Measurements from ENCODE around the gene STAT4.

DNA sequence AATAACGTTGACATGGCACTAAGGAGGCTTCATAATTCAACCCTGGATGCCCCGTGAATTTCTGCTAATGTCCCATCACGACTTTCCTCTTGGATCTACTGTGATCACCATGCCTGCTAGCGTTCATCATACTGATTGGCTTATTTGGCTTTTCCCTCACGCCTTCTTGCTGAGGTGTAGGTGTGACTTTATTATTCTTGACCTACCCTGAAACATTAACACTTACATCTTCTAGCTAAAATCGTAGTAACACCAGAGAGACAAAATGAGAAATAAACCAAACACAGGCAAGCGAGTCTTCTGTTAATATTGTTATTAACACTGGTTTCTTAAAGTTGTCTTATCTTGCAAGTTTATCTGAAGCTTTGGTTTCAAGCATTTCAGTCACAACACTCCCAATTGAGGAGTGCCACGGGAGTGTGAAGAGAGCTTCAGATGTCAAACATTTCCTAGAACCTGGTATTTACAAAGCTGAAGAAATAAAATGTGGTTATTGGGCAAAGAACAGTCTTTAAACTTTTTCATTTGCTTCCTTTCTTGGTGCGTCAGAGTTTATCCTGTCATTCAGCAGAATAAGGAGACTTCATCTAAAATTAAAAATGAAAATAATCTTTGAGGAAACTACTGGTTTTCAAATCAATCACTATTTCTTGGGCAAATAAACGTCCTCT is 121.4 kb downstream of the STAT4 start:
- TF ChIP-seq POLR2A (IDR thresholded peaks at IDR 0.05; ENCODE audit: extremely low read depth, insufficient read length) (no peak), MAX (IDR thresholded peaks at IDR 0.05; ENCODE audit: low read depth, low read length) (no peak)
- TF ChIP-seq, protein P1, sequence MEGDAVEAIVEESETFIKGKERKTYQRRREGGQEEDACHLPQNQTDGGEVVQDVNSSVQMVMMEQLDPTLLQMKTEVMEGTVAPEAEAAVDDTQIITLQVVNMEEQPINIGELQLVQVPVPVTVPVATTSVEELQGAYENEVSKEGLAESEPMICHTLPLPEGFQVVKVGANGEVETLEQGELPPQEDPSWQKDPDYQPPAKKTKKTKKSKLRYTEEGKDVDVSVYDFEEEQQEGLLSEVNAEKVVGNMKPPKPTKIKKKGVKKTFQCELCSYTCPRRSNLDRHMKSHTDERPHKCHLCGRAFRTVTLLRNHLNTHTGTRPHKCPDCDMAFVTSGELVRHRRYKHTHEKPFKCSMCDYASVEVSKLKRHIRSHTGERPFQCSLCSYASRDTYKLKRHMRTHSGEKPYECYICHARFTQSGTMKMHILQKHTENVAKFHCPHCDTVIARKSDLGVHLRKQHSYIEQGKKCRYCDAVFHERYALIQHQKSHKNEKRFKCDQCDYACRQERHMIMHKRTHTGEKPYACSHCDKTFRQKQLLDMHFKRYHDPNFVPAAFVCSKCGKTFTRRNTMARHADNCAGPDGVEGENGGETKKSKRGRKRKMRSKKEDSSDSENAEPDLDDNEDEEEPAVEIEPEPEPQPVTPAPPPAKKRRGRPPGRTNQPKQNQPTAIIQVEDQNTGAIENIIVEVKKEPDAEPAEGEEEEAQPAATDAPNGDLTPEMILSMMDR (IDR thresholded peaks at IDR 0.05; ENCODE audit: low read depth, low read length) = no peak

All from NB4 (cell line).